ENCODE results near the gene TMEM100. TPM values are rescaled to one million over a fixed set of nuclear protein-coding genes. Genes with fewer than 3 reads are reported as not detected.

Gene TMEM100
- total and polyA plus RNA-seq, 2 donors from 2014 or later, result 0.67 to 7.2 TPM

DNA sequence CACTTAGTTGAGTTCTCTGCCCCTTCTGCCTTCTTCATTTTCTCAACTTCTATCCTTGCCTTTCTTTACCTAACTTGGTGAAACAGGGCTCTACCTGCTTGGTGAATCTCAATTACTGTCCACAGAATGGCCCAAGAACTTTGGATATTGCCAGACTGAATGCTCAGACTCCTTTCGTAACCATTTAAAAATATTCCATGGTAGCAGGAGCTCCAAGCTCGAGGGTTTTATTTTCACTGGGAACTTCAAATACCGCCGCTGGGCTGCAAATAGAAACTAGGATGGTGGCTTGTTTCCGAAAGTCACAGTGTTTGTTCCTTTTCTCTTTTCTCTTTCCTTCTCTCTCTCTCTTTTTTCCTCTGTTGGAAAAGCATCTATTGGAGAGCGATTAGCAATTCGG is 13.2 kb downstream of the TMEM100 start:
- FAIRE-seq (no peak), DNase-seq (no peak)
- Histone ChIP-seq H3K27me3 (ENCODE audit: control insufficient read depth, insufficient read depth, low read length) (no peaks in the 10 kb centered on the region), H3K4me3 (ENCODE audit: low read length in 3 of 3) (no peak overlapping the region), H3K9ac (ENCODE audit: low read length in 3 of 3) (no peak overlapping the region), H3K9me3 (ENCODE audit: control insufficient read depth in 2 of 3, insufficient read depth in 1 of 3, low read length in 3 of 3) (no peaks in the 10 kb centered on the region), H3K27ac (ENCODE audit: low read depth in 2 of 2, low read length in 2 of 2) (no peak overlapping the region), H3K4me1 (ENCODE audit: control insufficient read depth in 2 of 3, insufficient read depth in 2 of 3, low read depth in 1 of 3, low read length in 3 of 3) (no peaks in the 10 kb centered on the region), H3K36me3 (ENCODE audit: control insufficient read depth in 2 of 3, insufficient read depth in 3 of 3, low read length in 3 of 3) (no peaks in the 10 kb centered on the region)
- TF ChIP-seq, protein P1, sequence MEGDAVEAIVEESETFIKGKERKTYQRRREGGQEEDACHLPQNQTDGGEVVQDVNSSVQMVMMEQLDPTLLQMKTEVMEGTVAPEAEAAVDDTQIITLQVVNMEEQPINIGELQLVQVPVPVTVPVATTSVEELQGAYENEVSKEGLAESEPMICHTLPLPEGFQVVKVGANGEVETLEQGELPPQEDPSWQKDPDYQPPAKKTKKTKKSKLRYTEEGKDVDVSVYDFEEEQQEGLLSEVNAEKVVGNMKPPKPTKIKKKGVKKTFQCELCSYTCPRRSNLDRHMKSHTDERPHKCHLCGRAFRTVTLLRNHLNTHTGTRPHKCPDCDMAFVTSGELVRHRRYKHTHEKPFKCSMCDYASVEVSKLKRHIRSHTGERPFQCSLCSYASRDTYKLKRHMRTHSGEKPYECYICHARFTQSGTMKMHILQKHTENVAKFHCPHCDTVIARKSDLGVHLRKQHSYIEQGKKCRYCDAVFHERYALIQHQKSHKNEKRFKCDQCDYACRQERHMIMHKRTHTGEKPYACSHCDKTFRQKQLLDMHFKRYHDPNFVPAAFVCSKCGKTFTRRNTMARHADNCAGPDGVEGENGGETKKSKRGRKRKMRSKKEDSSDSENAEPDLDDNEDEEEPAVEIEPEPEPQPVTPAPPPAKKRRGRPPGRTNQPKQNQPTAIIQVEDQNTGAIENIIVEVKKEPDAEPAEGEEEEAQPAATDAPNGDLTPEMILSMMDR (IDR thresholded peaks at IDR 0.05; ENCODE audit: borderline replicate concordance, extremely low read depth, insufficient read depth), result no peak
- intact Hi-C loops (cut with DNase I), result no loop called here

DNA sequence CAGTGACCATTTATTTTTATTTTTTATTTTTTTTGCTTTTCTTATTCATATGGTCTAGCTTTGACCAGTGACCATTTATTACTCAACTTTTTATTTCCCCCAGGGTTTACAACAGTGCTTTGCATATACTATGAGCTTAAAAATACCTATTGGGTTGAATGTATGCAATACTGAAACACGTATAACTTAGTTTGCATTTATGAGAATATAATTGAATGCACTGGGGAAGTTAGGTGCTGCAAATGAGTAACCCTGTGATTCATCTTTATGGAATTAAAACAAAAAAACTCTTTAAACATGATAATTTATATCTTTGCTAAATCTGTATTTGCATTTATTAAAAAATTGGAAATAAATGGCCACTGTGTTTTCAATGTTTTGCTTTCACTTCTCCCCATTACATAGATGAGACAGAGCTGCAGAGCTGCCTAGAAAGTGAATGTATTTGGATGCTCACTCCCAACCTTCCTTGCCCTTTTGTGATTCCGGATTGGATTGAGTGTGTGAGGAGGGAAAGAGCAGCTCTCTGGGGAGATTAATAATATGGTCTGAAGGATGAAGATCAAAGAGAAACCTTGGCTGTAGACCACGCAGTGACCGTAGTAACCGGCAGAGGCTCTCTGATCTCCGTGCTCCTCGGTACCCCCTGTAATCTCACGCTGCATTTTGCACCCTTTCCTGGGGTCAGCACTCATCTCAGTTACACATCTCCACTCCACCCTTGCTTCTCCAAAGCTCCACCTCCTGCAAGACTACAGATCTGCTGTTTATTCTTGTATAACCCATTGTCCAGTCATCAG is 14.3 kb downstream of the TMEM100 start:
- Histone ChIP-seq H3K27ac (ENCODE audit: low read depth in 2 of 2, low read length in 2 of 2) (no peak overlapping the region), H3K4me3 (ENCODE audit: low read length in 3 of 3) (no peak overlapping the region), H3K9ac (ENCODE audit: low read length in 3 of 3) (no peak overlapping the region), H3K4me1 (ENCODE audit: control insufficient read depth in 2 of 3, insufficient read depth in 2 of 3, low read depth in 1 of 3, low read length in 3 of 3) (no peaks in the 10 kb centered on the region), H3K36me3 (ENCODE audit: control insufficient read depth in 2 of 3, insufficient read depth in 3 of 3, low read length in 3 of 3) (no peaks in the 10 kb centered on the region), H3K9me3 (ENCODE audit: control insufficient read depth in 2 of 3, insufficient read depth in 1 of 3, low read length in 3 of 3) (no peaks in the 10 kb centered on the region), H3K27me3 (ENCODE audit: control insufficient read depth, insufficient read depth, low read length) (no peaks in the 10 kb centered on the region)
- no peak for DNase-seq
- intact Hi-C loops (cut with DNase I), result no loop called here
- no peak for FAIRE-seq
- TF ChIP-seq, protein P1 (IDR thresholded peaks at IDR 0.05; ENCODE audit: borderline replicate concordance, extremely low read depth, insufficient read depth), result no peak

DNA sequence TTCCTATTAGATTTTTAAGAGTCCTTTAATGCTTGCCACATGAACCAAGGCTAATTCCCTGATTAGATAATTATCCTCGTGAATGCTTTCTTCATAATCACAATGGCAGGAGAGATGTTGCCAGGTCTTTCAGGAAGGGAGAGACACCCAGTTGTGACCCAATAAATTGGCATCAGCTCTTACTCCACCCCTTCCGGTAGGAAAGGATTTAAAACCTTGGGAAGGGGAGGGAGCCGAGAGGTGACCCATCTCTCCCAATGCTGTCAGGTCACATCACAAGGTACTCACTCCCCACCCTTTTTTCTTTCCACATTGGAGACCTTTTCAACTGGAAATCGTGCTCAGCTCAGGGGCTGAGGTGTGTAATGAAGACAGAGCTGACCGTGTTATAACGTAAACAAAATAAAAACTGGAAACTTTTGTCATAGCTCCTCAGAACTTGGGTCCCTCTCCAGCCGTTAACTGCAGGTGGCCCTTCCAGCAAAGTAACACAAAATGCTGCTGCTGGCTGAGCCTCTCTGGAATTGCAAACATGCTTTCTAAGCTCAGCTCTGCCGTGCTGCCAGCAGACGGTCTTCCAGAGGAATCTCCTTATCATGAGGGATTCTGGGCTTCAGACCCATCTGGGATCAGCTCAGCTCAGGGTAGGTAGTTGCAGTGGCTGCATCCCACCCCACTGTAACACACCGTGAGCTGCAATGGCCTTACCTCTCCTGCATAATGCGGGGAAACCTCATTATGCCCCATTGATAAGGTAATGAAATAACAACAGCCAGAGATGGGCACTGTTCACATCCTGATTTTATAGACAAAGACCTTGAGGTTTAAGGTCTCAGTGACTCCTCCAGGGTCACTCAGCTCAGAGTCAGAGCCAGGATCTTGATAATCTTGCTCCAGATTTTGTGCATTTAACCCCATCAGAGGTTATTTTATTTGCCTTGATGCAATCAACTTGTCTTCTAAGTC is 15.6 kb downstream of the TMEM100 start:
- Histone ChIP-seq H3K36me3 (ENCODE audit: control insufficient read depth in 2 of 3, insufficient read depth in 3 of 3, low read length in 3 of 3) (no peaks in the 10 kb centered on the region), H3K9me3 (ENCODE audit: control insufficient read depth in 2 of 3, insufficient read depth in 1 of 3, low read length in 3 of 3) (no peaks in the 10 kb centered on the region), H3K27ac (ENCODE audit: low read depth in 2 of 2, low read length in 2 of 2) (no peak overlapping the region), H3K9ac (ENCODE audit: low read length in 3 of 3) (no peak overlapping the region), H3K27me3 (ENCODE audit: control insufficient read depth, insufficient read depth, low read length) (no peaks in the 10 kb centered on the region), H3K4me3 (ENCODE audit: low read length in 3 of 3) (no peak overlapping the region), H3K4me1 (ENCODE audit: control insufficient read depth in 2 of 3, insufficient read depth in 2 of 3, low read depth in 1 of 3, low read length in 3 of 3) (no peaks in the 10 kb centered on the region)
- TF ChIP-seq, protein P1 (IDR thresholded peaks at IDR 0.05; ENCODE audit: borderline replicate concordance, extremely low read depth, insufficient read depth), result no peak
- FAIRE-seq (no peak), DNase-seq (no peak)
- intact Hi-C loops (cut with DNase I), result no loop called here

Data from kidney (tissue), 14 donors.